OCI-LY7 (cell line): ENCODE measurements around the gene GADD45B. TPM values are rescaled to one million over a fixed set of nuclear protein-coding genes. Genes with fewer than 3 reads are reported as not detected.
A peak's percentile ranks its signal among the peaks of the same experiment; 100 is the strongest.

Source experiments
- BruUV-seq: library from RNA; stranded (reverse); fragments of 400-500 nt; replicated peaks from 2 replicates; lab custom pipeline; 2021; lab: Mats Ljungman, UMichigan
- CTCF ChIA-PET: fragments of 300-600 bp; sonication (Branson Sonifier 250); formaldehyde crosslinking; loops from one replicate; lab custom pipeline; 2022; ENCODE audit warnings: antibody characterized with exemption; ENCODE audit not compliant: unreplicated experiment; lab: Charles Lee
- POLR2A ChIA-PET: fragments of 300-600 bp; sonication (Branson Sonifier 250); formaldehyde crosslinking; loops from one replicate; lab custom pipeline; 2022; ENCODE audit warnings: antibody characterized with exemption; lab: Charles Lee
- DNase-seq: peaks from one replicate; pipeline ENCODE4 v3.0.0-alpha.2; 2015; ENCODE audit warnings: low spot score
- H2AFZ ChIP-seq: fragments of 200-600 bp; sonication (generic), shearing (Covaris generic); 2 replicates; pipeline ENCODE4 v1.6.1; 2014; ENCODE audit warnings: mild to moderate bottlenecking, antibody characterized with exemption, low read length, moderate library complexity
- H3K27ac ChIP-seq: fragments of 200-600 bp; sonication (generic); 2 replicates; pipeline ENCODE4 v1.5.1; 2014; ENCODE audit warnings: mixed run types, low read depth, mild to moderate bottlenecking, moderate library complexity, low read length, inconsistent platforms; ENCODE audit not compliant: poor library complexity, severe bottlenecking
- H3K36me3 ChIP-seq: fragments of 200-600 bp; sonication (generic); 2 replicates; pipeline ENCODE4 v1.6.1; 2014; ENCODE audit warnings: mild to moderate bottlenecking, antibody characterized with exemption, low read length, moderate library complexity, mixed read lengths; ENCODE audit not compliant: insufficient read depth
- H3K4me1 ChIP-seq: fragments of 200-600 bp; sonication (generic); 2 replicates; pipeline ENCODE4 v1.5.1; 2014; ENCODE audit warnings: mild to moderate bottlenecking, low read length; ENCODE audit not compliant: insufficient read depth, poor library complexity, severe bottlenecking
- H3K4me2 ChIP-seq: fragments of 200-600 bp; sonication (generic); 2 replicates; pipeline ENCODE4 v1.6.1; 2014; ENCODE audit warnings: mild to moderate bottlenecking, low read length
- H3K4me3 ChIP-seq: fragments of 200-600 bp; sonication (generic); 2 replicates; pipeline ENCODE4 v1.5.1; 2014; ENCODE audit warnings: mild to moderate bottlenecking, low read depth, low read length; ENCODE audit not compliant: poor library complexity, severe bottlenecking
- H3K79me2 ChIP-seq: fragments of 200-600 bp; sonication (generic); 2 replicates; pipeline ENCODE4 v1.6.1; 2016; ENCODE audit warnings: low read depth, mild to moderate bottlenecking, low read length, moderate library complexity, mixed read lengths; ENCODE audit not compliant: insufficient read depth
- H3K9me2 ChIP-seq: fragments of 200-600 bp; sonication (generic); 2 replicates; pipeline ENCODE4 v1.6.1; 2016; ENCODE audit warnings: mild to moderate bottlenecking, low read length, mixed read lengths; ENCODE audit not compliant: insufficient read depth
- H3K9me3 ChIP-seq: fragments of 200-600 bp; sonication (generic); 2 replicates; pipeline ENCODE4 v1.6.1; 2014; ENCODE audit warnings: mild to moderate bottlenecking, mixed run types, low read length, mixed read lengths
- H4K20me1 ChIP-seq: fragments of 200-600 bp; sonication (generic); 2 replicates; pipeline ENCODE4 v1.6.1; 2014; ENCODE audit warnings: mild to moderate bottlenecking, antibody characterized with exemption, low read length, moderate library complexity, mixed read lengths; ENCODE audit not compliant: insufficient read depth
- EZH2phosphoT487 ChIP-seq: fragments of 200-600 bp; sonication (generic); IDR thresholded peaks from 2 replicates; pipeline ENCODE4 v1.6.1; 2018; ENCODE audit warnings: low read depth, borderline replicate concordance, mild to moderate bottlenecking, mixed run types, antibody characterized with exemption, low read length, moderate library complexity, mixed read lengths
- intact Hi-C: fragments of 100-400 bp; cut with micrococcal nuclease; formaldehyde crosslinking; loops from one replicate; pipeline ENCODE4 v1.10.0; 2022; ENCODE audit not compliant: unreplicated experiment
- total RNA-seq, 2 experiments: library from RNA; depleted of rRNA in 1 of 2; stranded (reverse); fragments of >200 nt in 1 of 2; shearing (Covaris generic) in 1 of 2; gene quantifications; 2 replicates each; pipeline ENCODE4 v1.2.3, GENCODE V29; 2014 to 2022
- TF ChIP-seq, protein P1 (sequence below): fragments of 200-600 bp; sonication (generic); conservative IDR thresholded peaks from 2 replicates; pipeline ENCODE4 v1.5.1; 2014; ENCODE audit warnings: mild to moderate bottlenecking, antibody characterized with exemption, low read length, moderate library complexity, mixed read lengths

GADD45B gene
- total RNA-seq, 2 experiments from 2014 or later, result 40.5 to 98.4 TPM

GRCh38 chr19:2427429-2428320 lies 48.3 kb upstream of the GADD45B start, which contains the start of gene TIMM13:
TSS of gene TIMM13 (minus strand) at chr19:2427586. CDS start at chr19:2427533, 53 bp downstream.
- Histone ChIP-seq H3K79me2 (peaks cover 21% of the 10 kb centered on the region), H4K20me1 (0 out of 2 replicates have a peak, but pooled peaks cover 8% of the 10 kb centered on the region), H3K4me2 (peak within 1 kb of the TSS; percentile 89), H3K4me1 (peaks cover 21% of the 10 kb centered on the region), H3K9me3 (no peaks in the 10 kb centered on the region), H3K36me3 (peaks cover 66% of the 10 kb centered on the region), H2AFZ (peak within 1 kb of the TSS; percentile 76), H3K9me2 (no peaks in the 10 kb centered on the region), H3K27ac (peak within 1 kb of the TSS; percentile 75), H3K4me3 (peak within 1 kb of the TSS; percentile 99)
- TF ChIP-seq EZH2phosphoT487, result no peak
- TF ChIP-seq, protein P1, sequence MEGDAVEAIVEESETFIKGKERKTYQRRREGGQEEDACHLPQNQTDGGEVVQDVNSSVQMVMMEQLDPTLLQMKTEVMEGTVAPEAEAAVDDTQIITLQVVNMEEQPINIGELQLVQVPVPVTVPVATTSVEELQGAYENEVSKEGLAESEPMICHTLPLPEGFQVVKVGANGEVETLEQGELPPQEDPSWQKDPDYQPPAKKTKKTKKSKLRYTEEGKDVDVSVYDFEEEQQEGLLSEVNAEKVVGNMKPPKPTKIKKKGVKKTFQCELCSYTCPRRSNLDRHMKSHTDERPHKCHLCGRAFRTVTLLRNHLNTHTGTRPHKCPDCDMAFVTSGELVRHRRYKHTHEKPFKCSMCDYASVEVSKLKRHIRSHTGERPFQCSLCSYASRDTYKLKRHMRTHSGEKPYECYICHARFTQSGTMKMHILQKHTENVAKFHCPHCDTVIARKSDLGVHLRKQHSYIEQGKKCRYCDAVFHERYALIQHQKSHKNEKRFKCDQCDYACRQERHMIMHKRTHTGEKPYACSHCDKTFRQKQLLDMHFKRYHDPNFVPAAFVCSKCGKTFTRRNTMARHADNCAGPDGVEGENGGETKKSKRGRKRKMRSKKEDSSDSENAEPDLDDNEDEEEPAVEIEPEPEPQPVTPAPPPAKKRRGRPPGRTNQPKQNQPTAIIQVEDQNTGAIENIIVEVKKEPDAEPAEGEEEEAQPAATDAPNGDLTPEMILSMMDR, result no peak
- intact Hi-C loops, result loop anchor here (1.0 kb wide), 1 partner anchor 48 kb away; no protein-coding TSS in a partner anchor
- no TSS peak for BruUV-seq
- ChIA-PET CTCF (no interaction called here), POLR2A (interaction anchor here (0.6 to 1.5 kb wide), 3 partner anchors 26 to 280 kb away, joined by 3 to 9 read pairs (median 4); no protein-coding TSS in a partner anchor)
- peak; percentile 99 for DNase-seq

- H3K9me2 ChIP-seq, result no peaks in the 10 kb centered on the region
- H2AFZ ChIP-seq, result no peak overlapping the region
- peak overlapping the region; percentile 75 for H3K27ac ChIP-seq
- BruUV-seq, result TSS peak; percentile 74
- ChIA-PET POLR2A (interaction anchor here (1.0 to 1.5 kb wide), 2 partner anchors 26 to 39 kb away, joined by 4 to 9 read pairs; no protein-coding TSS in a partner anchor), CTCF (no interaction called here)
- H3K4me1 ChIP-seq, result peaks cover 21% of the 10 kb centered on the region
- 0 out of 2 replicates have a peak, but pooled peaks cover 8% of the 10 kb centered on the region for H4K20me1 ChIP-seq
- peaks cover 61% of the 10 kb centered on the region for H3K36me3 ChIP-seq
- TF ChIP-seq EZH2phosphoT487, result no peak
- TF ChIP-seq, protein P1, result no peak
- H3K79me2 ChIP-seq, result peaks cover 21% of the 10 kb centered on the region
- peak overlapping the region; percentile 89 for H3K4me2 ChIP-seq
- intact Hi-C loops, result no loop called here
- DNase-seq, result no peak
- no peaks in the 10 kb centered on the region for H3K9me3 ChIP-seq
- H3K4me3 ChIP-seq, result no peak overlapping the region
These were observed 47.6 kb upstream of the GADD45B start for GRCh38 chr19:2428321-2428690.
